CD1c-positive myeloid dendritic cell (primary cell): ENCODE results near the gene RAB11FIP4.

ENCODE experiments used
- DNase-seq: peaks from one replicate; pipeline ENCODE4 v3.0.0-alpha.2; 2016; ENCODE audit errors: extremely low spot score

Gene RAB11FIP4

DNA sequence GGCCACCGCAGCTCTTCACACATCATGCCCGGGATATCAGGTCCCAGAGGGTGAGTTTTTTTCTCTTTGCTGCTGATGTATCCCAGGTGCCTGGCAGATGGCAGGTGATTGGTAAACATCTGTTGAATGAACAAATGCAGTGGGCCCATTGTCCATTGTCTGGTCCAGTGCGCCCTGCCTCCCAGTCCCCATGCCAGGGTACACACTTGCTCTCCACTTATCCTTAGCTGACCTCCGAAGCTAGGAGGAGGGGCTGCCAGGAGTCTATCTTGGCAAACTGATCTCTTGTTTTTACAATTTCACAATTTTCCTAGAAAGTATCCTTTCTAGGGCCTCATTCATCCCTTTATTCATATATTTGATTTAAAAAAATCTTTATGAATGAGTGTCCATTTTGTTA, 196.0 kb downstream of the RAB11FIP4 start:
- no peak for DNase-seq
